ENCODE measurements around the gene VWA2. TPM values are rescaled to one million over a fixed set of nuclear protein-coding genes. Genes with fewer than 3 reads are reported as not detected.

Gene VWA2
- polyA plus RNA-seq, 1 donor = 0.48 TPM

- no peak for DNase-seq (ENCODE audit: low read depth)
Observed at GRCh38 chr10:114246679-114247305, 7.7 kb downstream of the VWA2 start.

- no peak for DNase-seq (ENCODE audit: low read depth)
Observed at GRCh38 chr10:114250236-114250635, 11.2 kb downstream of the VWA2 start.

GRCh38 chr10:114250716-114251115 lies 11.7 kb downstream of the VWA2 start:
- DNase-seq (ENCODE audit: low read depth) = no peak

DNA sequence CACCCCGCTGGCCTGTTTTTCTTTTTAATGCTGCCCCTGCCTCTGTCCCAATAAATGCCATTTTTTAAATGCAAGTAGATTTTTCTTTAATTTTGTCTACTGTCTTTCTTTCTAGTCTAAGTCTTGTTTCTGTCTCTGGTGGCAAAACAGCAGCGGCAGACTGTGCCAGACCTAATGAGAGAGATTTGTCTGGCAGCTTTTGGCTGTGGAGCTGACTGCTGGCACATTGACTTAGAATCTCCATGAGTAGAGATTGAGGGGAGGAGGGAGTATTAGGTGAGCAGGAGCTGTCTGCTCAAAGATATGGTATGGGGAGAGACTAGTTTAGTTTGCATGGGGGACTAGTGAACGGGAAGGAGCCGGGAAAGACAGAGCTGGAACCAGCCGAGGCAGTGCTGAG lies 13.0 kb downstream of the VWA2 start:
- DNase-seq (ENCODE audit: low read depth) = no peak

- no peak for DNase-seq (ENCODE audit: low read depth)
Observed at GRCh38 chr10:114252883-114253282, 13.8 kb downstream of the VWA2 start.

GRCh38 chr10:114255227-114255626 lies 16.2 kb downstream of the VWA2 start:
- no peak for DNase-seq (ENCODE audit: low read depth)

DNA sequence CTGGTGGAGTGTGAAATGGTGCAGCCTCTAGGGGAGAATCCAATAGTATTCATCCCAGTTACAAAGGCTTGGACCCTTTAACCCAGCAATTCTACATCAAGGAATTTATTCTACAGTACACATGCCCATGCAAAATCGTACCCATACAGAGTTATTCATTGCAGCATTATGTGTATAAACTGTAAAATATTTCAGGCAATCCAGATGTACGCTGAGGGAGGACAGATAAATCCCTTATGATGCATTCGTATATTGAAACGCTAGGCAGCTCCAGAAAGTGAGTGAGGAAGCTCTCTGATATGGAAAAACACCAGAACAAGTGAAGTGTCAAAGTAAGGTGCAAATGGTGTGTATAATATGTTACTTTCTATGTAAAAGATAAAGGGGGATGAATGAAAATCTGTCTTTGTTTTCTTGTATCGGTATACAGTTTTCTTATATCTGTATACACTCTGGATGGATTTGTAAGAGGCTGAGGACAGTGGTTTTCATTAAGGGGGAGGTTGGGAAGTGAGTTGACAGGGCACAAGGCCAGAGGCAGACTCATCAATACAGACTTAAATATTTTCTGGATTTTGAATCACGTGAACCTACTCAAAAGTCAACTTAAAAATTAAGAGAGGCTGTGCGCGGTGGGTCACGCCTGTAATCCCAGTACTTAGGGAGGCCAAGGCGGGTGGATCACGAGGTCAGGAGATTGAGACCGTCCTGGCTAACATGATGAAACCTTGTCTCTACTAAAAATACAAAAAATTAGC lies 17.1 kb downstream of the VWA2 start:
- no peak for DNase-seq (ENCODE audit: low read depth)

DNA sequence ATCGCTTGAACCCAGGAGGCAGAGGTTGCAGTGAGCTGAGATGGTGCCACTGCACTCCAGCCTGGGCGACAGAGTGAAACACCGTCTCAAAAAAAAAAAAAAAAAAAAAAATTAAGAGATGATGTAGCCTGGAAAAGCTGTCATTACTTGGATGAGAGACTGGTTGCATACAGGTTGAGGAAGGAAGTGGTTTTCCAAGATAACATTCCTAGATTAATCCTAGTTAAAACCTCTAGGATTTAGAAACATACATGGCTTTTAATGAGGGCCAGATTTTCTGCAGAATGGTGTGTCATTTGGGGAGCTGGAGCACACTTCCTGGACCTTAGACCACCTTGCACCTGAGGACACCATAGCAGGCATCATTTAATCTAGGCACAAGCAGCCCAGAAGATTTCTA lies 17.8 kb downstream of the VWA2 start:
- no peak for DNase-seq (ENCODE audit: low read depth)

DNA sequence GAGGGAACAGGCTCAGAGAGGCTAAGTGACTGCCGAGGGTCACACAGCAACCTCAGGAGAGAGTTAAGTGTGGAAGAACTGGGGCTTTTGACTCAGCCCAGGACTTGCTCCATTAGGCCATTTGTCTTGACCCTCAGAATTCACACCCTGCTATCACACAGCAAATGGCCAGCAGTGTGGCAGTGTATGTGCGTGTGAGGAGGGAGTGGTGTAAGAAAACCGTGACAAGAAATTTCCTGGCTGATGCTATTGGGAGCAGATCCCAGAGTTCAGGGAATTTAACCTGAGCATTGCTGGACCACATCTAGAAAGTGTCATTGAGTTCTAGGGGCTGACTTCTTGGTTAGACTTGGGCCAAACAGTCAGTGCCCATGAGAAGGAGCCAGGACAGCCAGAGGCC lies 18.4 kb downstream of the VWA2 start:
- peak; percentile 19 for DNase-seq (ENCODE audit: low read depth)

GRCh38 chr10:114258274-114258840 lies 19.3 kb downstream of the VWA2 start:
- DNase-seq (ENCODE audit: low read depth) = no peak

GRCh38 chr10:114259824-114260223 lies 20.8 kb downstream of the VWA2 start:
- no peak for DNase-seq (ENCODE audit: low read depth)

- DNase-seq (ENCODE audit: low read depth) = no peak
Observed at GRCh38 chr10:114260366-114260765, 21.3 kb downstream of the VWA2 start.

- no peak for DNase-seq (ENCODE audit: low read depth)
Observed at GRCh38 chr10:114261076-114261475, 22.0 kb downstream of the VWA2 start.

- no peak for DNase-seq (ENCODE audit: low read depth)
Observed at GRCh38 chr10:114262496-114262895, 23.4 kb downstream of the VWA2 start.

- peak; percentile 17 for DNase-seq (ENCODE audit: low read depth)
Observed at GRCh38 chr10:114265392-114266053, 26.5 kb downstream of the VWA2 start.

DNA sequence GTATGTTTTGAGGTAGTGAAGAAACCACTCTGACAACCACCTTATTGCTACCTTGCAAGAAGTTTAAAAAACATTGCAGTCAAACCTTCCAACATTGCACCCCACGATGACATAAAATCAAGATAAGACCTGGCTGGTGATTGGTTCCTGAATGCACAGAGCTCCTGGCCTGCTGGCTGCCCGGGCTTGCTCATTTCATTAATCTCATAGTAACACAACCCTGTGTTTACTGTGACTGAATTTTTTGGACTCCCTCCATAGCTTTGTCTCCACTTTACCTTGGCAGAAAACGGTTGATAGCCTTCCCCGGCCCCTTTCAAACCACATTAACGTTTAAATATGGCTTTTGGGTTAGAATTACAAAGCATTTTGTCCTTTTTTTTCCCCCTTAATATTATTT lies 27.5 kb downstream of the VWA2 start:
- DNase-seq (ENCODE audit: low read depth) = no peak

GRCh38 chr10:114271075-114271778 lies 32.2 kb downstream of the VWA2 start:
- DNase-seq (ENCODE audit: low read depth) = no peak

DNA sequence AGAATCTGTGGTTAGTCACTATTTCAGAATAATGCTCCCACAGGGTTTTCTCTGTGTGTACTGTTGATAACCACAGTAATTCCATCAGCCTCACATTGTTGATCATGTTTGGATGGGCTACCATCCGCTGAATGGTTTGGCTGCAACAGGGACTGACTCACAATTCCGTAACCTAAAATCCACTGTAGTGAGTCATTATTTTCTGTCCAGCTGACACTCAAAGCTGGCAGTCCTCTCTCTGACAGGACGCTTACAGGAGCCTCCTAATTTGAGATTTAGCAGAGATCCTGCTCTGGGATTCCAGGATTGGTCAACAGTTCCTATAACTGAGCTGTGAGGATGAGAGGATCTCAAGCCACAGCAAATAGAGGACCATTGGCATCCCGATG lies 32.7 kb downstream of the VWA2 start:
- DNase-seq (ENCODE audit: low read depth) = peak; percentile 34

DNA sequence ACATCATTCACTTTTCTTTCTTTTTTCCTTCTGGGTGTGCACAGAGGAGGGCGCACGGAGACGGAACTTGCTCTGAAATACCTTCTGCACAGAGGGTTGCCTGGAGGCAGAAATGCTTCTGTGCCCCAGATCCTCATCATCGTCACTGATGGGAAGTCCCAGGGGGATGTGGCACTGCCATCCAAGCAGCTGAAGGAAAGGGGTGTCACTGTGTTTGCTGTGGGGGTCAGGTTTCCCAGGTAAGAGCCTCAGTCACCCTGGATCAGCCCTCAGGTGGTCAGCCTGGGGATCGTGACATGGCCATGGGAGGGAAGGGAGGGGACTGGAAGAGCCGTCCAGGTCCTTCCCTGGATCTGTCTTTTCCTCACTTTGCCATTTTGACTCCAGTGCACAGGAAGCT lies 33.6 kb downstream of the VWA2 start:
- no peak for DNase-seq (ENCODE audit: low read depth)

DNA sequence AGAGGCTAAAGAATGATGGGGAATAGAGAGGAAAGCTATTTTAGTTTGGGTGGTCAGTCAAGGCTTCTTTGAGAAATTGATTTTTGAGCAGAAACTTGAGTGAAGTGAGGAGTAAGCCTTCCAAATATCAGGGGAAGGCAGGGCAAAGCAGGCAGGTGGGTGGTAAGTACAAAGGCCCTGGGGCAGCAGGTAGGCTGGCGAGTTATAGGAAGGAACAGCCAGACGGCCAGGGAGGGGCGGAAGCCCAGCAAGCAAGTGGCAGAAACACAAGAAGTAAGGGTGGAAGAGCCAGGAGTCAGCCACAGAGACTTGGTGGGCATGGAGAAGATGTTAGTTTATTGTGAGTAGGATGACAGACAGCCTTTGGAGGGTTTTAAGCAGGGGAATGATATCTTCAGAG lies 34.9 kb downstream of the VWA2 start:
- DNase-seq (ENCODE audit: low read depth) = no peak

DNA sequence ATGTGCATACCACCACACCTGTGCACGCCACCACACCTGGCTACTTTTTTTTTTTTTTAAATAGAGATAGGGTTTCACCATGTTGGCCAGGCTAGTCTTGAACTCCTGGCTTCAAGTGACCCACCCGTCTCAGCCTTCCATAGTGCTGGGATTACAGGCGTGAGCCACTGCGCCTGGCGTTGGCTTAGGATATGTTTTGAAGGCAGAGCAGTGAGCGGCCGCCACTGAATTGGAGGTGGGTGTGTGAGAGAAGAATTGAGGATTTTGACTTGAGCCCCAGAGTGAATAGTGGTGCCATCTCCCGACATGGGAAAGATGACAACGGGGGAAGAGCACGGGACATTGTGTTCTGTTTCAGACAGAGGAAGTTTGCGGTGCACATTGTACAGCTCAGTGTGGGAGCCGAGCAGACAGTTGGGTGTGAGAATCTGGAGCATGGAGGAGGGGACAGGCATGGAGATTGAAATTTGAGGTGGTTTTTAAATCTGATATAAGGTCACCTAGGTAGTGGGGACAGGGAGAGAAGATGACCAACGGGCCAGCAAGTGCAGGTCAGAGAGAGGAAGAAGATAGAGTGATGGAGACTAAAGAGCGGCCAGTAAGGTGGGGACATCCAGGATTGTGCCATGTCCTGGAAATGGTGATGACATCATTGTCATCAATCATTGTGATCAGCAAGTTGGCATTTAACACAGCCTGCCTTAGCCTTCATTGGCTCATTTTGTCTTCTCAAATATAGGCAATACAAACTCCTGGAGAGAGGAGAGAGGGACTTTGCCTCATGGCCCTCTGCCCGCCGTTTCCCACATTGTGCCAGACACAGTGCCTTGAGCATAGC lies 35.8 kb downstream of the VWA2 start:
- no peak for DNase-seq (ENCODE audit: low read depth)
